Right kidney (tissue), 1 donor: ENCODE measurements around the gene CRYM.
A peak's percentile ranks its signal among the peaks of the same experiment; 100 is the strongest.
"Not testable (repeated sequence)": the region's sequence is repeated elsewhere in the genome, so short reads cannot be mapped to it uniquely, and the experiment has no call there.

Experiments
- DNase-seq: peaks from one replicate; pipeline ENCODE4 v3.0.0-alpha.2; 2016

Gene CRYM

DNA sequence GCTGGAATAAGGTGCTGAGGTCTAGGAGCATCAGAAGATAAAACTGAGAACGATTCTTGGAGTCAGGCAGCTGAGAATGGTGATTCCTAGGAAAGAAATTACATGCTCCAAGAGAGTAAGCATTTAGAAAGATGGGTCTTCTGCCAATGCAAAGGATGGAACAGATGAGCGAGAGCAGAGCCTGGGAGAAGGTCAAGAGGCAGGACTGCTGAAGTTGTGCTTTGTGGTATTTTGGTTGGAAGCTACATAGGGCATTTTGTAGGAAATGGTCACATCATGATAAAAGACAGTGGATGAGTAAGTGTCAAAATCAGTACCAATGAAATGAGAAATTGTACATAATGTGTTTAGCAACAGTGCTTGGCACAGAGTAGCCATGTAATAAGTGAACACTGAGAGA is 1.4 kb upstream of the CRYM start:
- no peak for DNase-seq

DNA sequence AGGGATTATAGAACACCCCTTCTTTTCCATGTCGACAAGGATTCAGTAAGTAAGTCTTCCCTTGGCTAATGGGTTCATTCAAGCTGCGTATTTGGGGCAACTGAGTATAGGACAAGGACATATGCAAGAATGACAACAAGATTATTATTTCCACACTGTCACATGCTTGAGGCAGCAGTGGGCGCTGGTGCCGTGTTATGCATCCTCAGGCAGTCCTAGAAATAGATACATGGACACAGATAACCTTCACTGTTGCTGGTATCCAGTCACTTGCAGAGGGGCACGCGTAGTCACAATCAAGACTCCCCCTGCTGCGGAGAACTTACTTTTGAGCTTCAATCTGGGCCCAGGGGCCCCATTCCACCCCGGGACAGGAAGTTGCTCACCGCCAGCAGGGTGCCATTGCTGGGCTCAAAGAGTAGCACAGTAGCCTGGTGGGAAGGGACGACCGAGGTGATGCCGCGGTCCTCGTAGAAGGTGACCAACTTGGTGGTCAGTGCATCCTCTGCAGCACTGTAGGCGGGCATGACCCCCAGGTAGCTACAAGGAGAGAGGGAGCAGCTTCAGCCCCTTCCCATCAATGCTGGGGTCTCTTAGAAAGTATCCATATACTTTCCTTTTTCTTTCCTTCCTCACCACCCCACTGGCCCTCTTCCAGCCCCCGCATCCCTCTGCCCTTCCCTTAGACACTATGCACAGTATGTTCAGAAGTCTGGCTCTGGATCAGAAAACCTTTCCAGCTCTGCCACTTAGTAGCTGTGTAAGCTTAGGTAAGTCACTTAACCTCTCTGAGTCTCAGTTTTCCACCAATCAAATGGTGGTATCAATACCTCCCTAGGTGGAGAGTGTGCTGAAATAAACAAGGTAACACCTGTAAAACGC is 804 bp downstream of the CRYM start:
- DNase-seq: no peak

- DNase-seq: no peak
These were observed 2.0 kb downstream of the CRYM start for GRCh38 chr16:21276090-21276489.

- DNase-seq: no peak
These were observed 2.6 kb downstream of the CRYM start for GRCh38 chr16:21275529-21275928.

GRCh38 chr16:21274172-21274726 is 3.8 kb downstream of the CRYM start:
- DNase-seq: no peak

DNA sequence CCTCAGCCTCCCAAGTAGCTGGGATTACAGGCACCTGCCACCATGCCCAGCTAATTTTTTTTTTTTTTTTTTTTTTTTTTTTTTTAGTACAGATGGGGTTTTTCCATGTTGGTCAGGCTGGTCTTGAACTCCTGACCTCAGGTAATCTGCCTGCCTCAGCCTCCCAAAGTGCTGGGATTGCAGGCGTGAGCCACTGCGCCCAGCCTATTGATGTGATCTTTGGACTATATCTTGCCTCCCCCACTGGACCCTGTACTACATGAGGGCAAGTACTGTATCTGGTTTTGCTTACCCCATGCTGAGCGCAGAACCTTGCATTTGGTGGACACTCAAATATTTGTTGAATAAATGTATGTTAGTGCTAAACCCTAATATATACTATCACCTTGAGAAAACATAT is 5.3 kb downstream of the CRYM start:
- not testable (repeated sequence) for DNase-seq

- no peak for DNase-seq
These were observed 5.8 kb downstream of the CRYM start for GRCh38 chr16:21272253-21272652.

- DNase-seq: no peak
These were observed 9.9 kb downstream of the CRYM start for GRCh38 chr16:21268236-21268635.

GRCh38 chr16:21267298-21267697 is 10.8 kb downstream of the CRYM start:
- no peak for DNase-seq

DNA sequence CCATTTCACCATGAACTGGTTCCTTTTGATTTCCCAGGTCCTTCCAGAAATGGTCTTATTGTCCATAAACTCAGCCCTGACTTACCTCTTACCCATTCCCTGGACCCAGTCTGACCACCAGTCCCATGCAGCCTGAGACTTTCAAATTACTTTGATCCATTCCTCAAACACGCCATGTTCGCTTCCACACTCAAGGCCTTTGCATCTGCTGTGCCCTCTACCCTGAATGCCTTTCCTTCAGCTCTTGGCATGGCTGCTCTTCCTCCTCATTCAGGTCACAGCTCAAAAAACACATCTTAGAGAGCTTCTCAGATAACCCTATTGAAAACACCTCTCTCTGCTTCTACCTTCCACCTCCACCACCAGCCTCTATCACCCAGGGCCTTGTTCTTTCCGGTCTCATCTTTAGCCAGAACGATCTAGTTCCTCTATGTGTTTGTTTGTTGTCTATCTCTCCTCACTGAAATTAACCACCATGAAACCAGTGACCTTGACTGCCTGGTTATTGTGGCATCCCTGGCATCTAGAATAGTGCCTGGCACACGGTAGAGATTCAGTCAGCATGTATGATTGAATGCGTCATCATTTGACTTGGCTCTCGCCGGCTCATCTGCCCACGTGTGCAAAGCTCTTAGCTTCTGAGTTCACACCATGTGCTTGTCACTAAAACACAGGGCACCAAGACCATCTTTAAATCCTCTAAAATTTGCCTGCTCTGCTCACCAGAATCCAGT is 12.8 kb downstream of the CRYM start:
- no peak for DNase-seq

GRCh38 chr16:21264571-21265036 is 13.5 kb downstream of the CRYM start:
- no peak for DNase-seq

- DNase-seq: peak; percentile 55
These were observed 14.2 kb downstream of the CRYM start for GRCh38 chr16:21263640-21264570.

GRCh38 chr16:21262779-21263639 is 15.1 kb downstream of the CRYM start:
- DNase-seq: no peak

DNA sequence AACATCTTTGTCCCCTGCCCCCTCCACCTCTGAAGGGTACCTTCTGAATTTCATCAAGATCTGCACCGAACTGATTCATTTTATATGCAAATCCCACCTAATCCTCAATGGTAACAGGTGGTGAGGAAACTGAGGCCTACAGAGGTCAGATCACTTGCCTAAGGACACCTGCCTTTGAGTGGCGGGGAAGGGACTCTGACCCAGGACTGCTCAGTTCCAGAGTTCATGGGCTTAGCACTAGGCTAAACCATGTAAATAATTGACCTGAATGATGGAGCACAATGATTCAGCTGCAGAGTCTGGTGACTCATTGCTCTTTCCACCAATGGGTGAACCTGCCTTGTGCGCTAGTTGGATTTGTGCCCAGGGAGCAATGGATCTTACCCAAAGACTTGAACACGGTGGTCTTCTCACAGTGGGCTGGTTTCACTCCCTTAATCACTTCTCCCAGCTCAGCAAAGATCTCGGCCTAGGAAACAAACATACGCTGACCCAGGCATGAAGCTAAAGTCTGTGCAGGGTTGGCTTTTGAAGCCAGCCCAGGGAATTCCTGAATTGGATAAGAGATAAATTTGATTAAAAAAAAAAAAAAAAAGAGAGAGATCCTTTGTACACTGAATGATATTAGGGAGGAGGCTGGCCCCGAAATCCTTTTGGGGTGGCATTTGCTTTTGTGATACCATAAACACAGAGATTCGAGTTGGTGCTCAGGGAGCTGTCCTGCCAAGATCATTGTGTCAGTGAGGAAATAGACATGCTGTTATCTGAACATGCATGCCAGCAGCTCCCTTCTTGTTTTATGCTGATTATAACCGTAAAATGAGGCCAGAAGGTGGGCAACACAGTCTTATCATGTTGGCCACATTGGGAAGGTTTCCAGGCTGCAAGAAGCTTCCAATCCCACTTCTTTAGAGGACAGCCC is 17.0 kb downstream of the CRYM start:
- DNase-seq: no peak

DNA sequence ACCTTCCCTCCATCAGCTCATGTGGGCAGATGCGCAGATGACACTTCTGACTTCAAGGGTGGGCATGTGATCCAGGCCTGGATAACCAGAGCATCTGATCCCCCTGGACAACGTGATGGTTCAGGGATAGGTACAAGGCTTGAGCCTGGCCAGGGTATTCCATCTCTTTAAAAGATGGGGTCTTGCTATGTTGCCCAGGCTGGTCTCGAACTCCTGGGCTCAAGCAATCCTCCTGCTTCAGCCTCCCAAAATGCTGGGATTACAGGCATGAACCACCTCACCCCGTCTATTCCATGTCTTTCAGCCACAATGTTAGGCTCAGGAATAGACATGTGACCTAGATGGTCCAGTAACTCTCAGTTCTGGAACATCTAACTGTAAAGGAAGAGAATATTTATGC is 20.8 kb downstream of the CRYM start:
- DNase-seq: no peak

DNA sequence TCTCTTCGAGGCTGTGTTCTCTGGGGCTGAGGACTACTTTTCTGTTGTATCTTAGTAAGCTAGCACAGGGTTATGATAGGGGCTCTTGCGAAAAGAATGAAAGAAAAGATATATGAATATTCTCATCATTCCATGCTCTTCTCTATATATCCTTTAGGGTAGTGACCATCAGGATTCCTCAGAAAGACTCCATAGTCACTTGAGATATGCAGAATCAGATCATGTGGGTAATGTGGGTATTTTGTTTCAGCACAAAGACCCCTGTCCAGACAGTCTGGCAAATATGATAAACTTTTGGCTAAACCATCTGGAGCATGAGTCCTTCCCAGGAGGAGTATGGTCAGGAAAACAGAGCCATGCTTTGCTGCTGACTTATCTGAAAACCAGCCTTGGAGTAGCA is 21.5 kb downstream of the CRYM start:
- no peak for DNase-seq

- no peak for DNase-seq
These were observed 24.6 kb downstream of the CRYM start for GRCh38 chr16:21253470-21253869.

- DNase-seq: no peak
These were observed 27.8 kb downstream of the CRYM start for GRCh38 chr16:21250072-21250923.

- not testable (repeated sequence) for DNase-seq
These were observed 29.9 kb downstream of the CRYM start for GRCh38 chr16:21248179-21248578.
